GM19099 (cell line): ENCODE results near the gene MORC3.

Experiments
- POLR2A ChIP-seq: IDR thresholded peaks from 3 replicates; pipeline ENCODE4 v1.6.1; 2011; ENCODE audit warnings: low read depth; ENCODE audit not compliant: insufficient read length; ENCODE audit errors: extremely low read depth

The MORC3 gene

DNA sequence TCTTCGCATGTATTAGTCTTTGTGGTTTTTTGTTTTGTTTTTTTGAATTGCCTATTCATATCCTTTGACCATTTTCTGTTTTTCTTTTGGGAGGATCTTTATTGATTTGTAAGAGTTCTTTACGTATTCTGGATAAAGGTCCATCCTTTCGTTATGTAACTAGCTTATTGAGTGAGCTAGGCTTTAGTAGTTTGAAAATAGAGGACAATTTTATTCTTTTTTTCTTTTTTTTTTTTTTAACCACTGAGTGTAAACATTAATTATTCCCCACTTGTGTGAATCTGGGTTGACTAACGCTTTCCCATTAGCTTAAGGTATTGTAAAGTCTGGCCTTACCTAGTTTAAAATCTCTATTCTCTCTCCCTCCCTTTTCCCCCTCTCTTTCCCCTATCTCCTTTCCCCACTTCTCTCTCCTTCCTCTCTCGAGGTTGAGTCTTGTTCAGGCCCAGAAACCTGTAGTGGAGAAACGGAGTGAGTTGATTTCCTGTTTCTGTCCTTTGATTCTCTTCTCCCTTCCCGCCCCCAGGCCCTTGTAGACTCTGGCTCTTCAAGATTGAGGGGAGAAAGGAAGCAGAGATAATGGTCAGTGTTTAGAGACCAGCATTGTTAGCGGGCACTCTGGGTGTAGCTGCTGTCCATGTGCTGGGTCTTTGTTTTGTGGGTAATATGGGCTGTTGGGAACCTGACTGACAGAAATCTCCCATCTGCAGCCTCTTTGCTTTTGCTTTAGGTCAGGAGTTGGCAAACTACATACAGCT lies 1.5 kb downstream of the MORC3 start:
- no peak for TF ChIP-seq POLR2A

DNA sequence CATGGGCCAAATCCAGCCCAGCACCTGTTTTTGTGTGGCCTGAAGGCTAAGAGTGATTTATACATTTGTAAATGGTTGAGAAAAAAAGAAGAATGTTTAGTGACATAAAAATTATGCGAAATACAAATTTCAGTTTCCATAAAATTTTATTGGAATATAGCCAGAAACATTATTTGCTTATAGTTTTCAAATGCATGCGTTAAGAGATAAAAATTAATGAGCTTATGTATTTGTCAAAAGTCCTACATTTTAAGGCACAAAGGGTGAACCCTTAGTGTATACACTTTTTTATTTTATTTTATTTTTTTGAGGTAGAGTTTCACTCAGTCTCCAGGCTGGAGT lies 2.1 kb downstream of the MORC3 start:
- TF ChIP-seq POLR2A, result no peak

DNA sequence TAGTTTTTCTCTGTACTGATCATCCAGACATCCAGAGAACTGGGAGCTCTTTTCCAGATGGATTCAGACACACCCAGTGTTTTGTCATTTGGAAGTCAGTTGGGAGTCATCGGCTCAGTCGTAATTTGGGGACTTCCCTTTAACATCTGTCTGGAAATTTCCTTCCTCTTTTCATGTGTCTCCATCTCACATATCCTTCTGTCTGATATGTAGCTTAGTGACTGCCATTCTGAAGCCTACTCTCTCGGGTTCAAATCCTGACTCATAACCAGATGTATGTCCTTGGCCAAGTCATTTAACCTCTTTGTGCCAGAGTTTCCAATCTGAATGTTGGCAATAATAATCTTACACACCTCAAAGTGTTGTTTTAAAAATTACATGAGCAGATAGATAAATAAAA lies 3.0 kb downstream of the MORC3 start:
- TF ChIP-seq POLR2A, result no peak

DNA sequence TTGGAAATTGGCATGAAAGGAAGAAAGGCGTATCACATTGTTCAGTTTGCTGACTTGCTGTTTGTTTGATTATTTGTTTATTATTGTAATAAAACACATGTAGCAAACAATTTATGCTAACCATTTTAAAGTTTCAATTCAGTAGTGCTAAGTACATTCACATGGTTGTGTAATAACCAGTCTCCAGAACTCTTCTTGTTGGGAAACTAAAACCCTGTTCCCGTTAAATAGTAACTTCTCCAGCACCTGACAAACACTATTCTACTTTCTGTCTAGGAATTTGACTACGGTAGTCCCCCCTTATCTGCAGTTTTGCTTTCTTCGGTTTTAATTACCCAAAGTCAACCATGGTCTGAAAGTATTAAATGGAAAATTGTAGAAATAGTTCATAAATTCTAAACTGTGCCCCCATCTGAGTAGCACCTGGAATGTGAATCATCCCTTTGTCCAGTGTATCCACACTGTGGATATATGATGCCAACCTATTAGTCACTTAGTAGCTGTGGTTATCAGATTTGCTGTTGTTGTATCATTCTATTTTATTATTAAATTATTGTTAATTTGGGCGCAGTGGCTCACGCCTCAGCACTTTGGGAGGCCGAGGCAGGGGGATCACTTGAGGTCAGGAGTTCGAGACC lies 5.5 kb downstream of the MORC3 start:
- no peak for TF ChIP-seq POLR2A

DNA sequence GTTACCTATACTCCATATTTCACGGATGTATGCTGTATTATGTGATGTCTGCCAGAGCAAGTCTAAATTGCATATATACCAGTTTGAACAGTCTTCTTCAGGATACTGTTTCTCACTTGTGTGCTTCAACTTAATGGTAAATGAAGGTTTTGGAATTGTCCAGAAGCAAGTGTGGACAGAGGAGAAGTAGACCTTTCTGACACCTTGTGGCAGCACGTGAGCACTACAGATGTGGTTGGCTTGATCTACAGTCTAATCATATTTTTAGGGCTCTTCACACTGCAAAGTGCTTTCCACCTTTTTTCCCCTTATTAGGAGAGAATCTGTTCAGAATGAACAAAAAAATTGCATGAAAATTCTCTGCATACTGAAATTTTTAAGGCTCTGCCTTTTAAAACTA lies 10.9 kb downstream of the MORC3 start:
- no peak for TF ChIP-seq POLR2A

DNA sequence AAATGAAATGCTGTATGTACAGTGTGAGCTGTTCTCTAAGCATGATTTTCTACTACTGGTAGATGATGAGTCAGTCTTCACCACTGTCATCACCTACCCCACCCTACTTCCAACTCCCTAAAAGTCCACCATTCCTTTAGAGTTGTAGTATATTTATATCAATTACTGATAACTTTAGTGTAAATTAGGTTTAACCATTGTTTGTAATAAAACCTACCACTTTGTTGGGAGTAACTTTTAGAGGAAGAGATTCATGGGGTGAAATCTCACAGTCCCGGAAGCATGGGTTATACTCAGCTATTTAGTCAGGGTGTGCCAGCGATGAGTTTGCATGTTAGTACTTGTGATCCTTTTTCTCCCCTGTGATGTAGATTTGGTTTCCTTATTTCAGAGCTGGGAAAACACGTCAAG lies 17.1 kb downstream of the MORC3 start:
- no peak for TF ChIP-seq POLR2A

DNA sequence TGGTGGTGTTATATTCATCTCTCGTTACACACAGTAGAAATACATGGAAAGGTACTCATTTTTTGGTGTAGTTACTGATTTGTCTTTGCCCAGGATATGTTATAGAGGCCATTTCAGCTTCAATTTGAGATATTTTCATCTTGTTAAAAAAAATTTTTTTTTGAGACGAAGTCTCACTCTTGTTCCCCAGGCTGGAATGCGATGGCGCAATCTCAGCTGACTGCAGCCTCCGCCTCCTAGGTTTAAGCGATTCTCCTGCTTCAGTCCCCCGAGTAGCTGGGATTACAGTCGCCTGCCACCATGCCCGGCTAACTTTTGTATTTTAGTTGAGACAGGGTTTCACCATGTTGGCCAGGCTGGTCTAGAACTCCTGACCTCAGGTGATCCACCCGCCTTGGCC lies 19.0 kb downstream of the MORC3 start:
- no peak for TF ChIP-seq POLR2A

DNA sequence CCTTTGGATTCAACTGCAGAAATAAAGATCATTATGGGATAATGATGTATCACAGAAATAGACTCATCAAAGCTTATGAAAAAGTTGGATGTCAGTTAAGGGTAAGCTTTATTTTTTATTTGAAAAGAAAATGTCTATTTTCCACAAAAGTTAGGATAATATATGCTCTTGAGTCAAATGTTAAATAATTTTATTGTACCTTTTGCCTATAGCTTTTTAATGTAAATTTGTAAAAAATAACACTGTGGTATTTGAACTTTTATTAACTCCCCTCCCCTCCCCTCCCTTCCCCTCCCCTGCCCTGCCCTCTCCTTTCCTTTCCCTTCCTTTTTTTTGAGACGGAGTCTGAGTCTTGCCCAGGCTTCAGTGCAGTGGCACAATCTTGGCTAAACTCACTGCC lies 24.9 kb downstream of the MORC3 start:
- TF ChIP-seq POLR2A, result no peak

DNA sequence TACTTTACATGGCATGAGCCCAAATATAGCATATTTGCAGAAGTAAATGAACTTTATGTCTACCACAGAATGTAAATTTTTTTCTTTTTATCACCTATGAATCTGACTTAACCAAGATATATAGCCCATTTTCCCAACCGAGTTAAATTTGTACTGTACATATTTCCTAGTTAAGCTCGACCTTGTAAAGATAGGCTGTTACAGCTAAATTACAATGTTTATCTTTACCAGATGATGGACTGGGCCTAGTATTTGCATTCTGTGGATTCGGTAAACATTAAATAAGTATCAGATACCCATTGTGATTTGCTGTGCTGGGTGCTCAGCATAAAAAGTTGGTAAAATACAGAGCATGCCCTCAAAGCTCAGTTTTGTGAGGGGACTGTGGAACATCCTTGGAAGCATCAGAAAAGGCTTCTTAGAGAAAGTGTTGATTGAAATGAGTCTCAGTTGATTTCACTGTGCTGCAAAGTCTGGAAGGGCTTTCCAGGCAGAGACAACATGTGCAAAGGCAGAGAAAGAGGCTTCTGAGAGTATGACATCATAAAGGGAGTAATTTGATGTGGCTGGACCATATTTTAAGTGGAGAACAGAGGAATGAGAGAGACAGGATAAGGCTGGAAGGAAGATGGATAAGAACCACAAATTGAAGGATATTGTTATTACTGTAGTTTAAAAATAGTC lies 27.4 kb downstream of the MORC3 start:
- TF ChIP-seq POLR2A, result no peak

DNA sequence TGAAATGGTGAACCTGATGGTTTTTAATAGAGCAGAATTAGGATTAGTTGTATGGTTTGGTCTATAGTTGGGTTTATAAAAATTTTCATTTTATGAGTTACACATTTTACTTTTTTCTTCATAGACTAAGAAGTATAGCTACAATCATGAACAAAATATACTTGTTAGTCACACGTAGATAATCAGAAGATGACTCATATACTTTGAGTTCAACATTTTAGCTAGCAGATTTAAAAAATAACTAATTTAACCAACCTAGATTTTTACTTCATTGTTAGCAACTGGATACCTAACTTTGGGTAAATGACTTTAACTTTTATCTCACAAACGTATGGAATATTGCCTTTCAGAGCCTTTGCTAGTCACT lies 27.9 kb downstream of the MORC3 start:
- TF ChIP-seq POLR2A, result no peak

DNA sequence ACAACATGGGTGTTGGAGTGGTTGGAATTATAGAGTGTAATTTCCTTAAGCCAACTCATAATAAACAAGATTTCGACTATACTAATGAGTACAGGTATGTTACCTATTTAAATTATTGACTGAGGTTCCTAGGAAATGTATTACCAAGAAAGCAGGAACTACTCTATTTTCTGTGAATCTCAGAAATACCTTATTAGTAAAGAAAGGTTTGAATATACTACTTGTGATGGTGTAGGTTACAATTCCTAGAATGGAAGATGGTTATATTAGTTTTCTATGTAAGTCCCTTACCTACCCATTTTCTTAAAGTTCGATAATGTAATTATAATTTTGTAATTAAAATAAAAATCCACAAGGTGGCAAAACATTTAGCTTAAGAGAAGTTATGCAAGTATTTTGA lies 29.3 kb downstream of the MORC3 start:
- no peak for TF ChIP-seq POLR2A

DNA sequence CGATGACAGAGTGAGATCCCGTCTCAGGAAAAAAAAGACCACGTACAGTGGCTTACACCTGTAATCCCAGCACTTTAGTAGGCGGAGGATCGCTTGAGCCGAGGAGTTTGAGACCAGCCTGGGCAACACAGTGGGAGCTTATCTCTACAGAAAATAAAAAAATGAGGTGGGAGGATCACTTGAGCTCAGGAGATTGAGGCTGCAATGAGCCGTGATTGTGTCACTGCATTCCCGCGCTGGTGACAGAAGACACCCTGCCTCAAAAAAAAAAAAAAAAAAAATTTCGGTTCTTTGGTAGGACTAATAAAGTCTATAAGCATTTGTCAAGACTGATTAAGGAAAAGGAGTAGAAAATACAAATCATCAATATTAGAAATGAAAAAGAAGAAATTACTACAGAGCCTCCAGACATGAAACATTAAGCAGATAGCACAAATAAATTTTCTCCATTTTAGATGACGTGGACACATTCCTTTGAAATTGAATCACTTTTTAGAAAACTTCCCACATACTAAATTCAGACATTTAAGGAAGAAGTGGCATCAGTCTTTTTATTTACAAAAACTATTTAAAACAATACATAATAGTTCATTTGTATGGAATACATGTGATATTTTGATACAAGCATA lies 30.4 kb downstream of the MORC3 start:
- no peak for TF ChIP-seq POLR2A

DNA sequence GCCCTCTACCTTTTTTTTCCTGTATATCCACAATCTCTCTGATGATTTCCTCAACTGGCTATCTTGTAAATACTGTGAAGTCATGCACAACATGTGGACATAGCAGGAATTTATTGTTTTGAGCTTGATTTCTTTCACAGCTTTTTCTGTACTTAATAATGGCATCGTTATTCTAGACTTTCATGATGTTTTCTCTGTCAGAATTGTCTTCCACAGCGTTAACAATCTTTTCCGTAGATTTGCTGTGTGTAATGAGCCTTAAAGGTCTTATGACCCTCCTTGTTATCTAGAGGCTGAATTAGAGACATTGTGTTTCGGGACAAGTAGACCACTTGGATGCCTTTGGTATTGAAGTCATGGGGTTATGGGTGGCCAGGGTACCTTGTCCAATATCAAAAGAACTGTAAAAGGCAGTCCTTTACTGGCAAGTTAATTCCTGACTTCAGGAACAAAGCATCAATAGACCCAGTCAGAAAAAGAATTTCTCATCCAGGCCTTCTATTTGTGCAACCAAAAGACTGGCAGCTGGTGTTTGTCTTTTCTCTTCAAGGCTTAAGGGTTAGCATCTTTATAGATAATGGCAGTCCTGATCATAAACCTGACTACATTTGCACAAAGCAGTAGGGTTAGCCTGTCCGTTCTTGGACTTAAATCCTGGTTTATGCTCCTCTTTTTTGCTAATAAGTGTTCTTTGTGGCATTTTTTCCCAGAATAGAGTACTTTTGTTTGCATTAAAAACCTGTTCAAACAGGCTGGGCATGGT lies 35.1 kb downstream of the MORC3 start:
- no peak for TF ChIP-seq POLR2A

DNA sequence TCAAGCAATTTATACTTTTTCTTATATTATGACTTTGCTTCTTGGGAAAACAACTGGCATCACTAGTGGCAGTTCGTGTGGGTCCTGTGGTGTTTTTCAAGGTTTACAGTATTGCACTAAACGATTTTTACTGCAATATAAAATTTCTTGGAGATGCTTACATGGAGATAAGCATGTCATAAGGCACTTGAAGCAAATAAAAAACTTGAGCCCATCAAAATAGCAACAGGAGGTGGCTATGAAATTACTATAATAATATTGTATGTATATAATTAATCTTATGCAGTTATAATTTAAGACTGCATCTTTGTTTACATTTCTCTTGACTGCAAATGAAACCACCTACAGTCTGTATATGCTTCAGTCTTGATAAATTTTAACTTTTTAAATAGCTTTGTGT lies 35.9 kb downstream of the MORC3 start:
- no peak for TF ChIP-seq POLR2A

DNA sequence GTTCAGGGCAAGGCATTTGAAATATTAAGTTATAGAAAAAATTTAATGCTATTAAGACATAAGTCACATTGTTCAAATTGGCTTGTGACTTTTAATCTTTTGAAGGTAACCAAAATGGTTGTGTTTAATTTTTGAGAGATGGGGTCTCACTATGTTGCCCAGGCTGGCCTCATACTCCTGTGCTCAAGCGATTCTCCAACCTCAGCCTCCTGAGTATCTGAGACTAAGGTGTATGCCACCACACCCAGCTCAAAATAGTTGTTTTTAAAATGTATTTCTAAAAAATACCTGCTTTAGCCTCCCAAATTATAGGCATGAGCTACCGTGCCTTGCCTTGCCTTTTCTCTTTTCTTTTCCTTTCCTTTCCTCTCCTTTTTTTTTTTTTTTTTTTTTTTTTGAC lies 39.2 kb downstream of the MORC3 start:
- TF ChIP-seq POLR2A, result no peak
